Right renal cortex interstitium (tissue), 3 donors: ENCODE data around the gene TGFBI. TPM values are rescaled to one million over a fixed set of nuclear protein-coding genes. Genes with fewer than 3 reads are reported as not detected.

ENCODE experiments used
- DNase-seq, 3 donors: peaks; one replicate each; pipeline ENCODE4 v3.0.0-alpha.2; 2013; ENCODE audit warnings: low read depth in 3 of 3, low spot score in 2 of 3
- polyA plus RNA-seq, 3 donors: library from polyadenylated mRNA; unstranded; fragments of 120-200 nt; gene quantifications; one replicate each; pipeline ENCODE4 v1.2.1, GENCODE V29; 2013; ENCODE audit not compliant: insufficient read length in 3 of 3

TGFBI gene
- polyA plus RNA-seq, result 100 to 1,000 TPM; 188 to 278 (median 225) TPM

GRCh38 chr5:136028782-136029742 lies at the start of gene TGFBI:
TGFBI (plus strand) TSS chr5:136028988; CDS start chr5:136029056, 68 bp downstream.
- DNase-seq, result no peak

GRCh38 chr5:135978993-135979392 lies 49.8 kb upstream of the TGFBI start:
- DNase-seq, result no peak

- DNase-seq, result no peak
Observed at GRCh38 chr5:135979510-135979909, 49.3 kb upstream of the TGFBI start.

- DNase-seq, result no peak
Observed at GRCh38 chr5:135980620-135981019, 48.2 kb upstream of the TGFBI start.

GRCh38 chr5:135985951-135986350 lies 42.8 kb upstream of the TGFBI start:
- no peak for DNase-seq

GRCh38 chr5:135986401-135986800 lies 42.4 kb upstream of the TGFBI start:
- DNase-seq, result no peak

- DNase-seq, result no peak
Observed at GRCh38 chr5:135986891-135987401, 41.8 kb upstream of the TGFBI start.

GRCh38 chr5:135988546-135988945 lies 40.2 kb upstream of the TGFBI start:
- no peak for DNase-seq

GRCh38 chr5:135989686-135990085 lies 39.1 kb upstream of the TGFBI start:
- DNase-seq, result no peak

GRCh38 chr5:135990528-135991255 lies 38.1 kb upstream of the TGFBI start:
- DNase-seq, result no peak

GRCh38 chr5:135991429-135991828 lies 37.4 kb upstream of the TGFBI start:
- DNase-seq, result no peak

GRCh38 chr5:135993335-135993879 lies 35.4 kb upstream of the TGFBI start:
- no peak for DNase-seq

GRCh38 chr5:135993880-135994636 lies 34.7 kb upstream of the TGFBI start:
- no peak for DNase-seq

GRCh38 chr5:135995976-135996375 lies 32.8 kb upstream of the TGFBI start:
- DNase-seq, result no peak

- DNase-seq, result no peak
Observed at GRCh38 chr5:135996611-135997010, 32.2 kb upstream of the TGFBI start.

- no peak for DNase-seq
Observed at GRCh38 chr5:135997673-135998335, 31.0 kb upstream of the TGFBI start.

GRCh38 chr5:135998889-135999288 lies 29.9 kb upstream of the TGFBI start:
- no peak for DNase-seq

- DNase-seq, result no peak
Observed at GRCh38 chr5:135999406-136000139, 29.2 kb upstream of the TGFBI start.

- no peak for DNase-seq
Observed at GRCh38 chr5:136000147-136000546, 28.6 kb upstream of the TGFBI start.
